ENCODE data around the gene IFNAR2.

The IFNAR2 gene

DNA sequence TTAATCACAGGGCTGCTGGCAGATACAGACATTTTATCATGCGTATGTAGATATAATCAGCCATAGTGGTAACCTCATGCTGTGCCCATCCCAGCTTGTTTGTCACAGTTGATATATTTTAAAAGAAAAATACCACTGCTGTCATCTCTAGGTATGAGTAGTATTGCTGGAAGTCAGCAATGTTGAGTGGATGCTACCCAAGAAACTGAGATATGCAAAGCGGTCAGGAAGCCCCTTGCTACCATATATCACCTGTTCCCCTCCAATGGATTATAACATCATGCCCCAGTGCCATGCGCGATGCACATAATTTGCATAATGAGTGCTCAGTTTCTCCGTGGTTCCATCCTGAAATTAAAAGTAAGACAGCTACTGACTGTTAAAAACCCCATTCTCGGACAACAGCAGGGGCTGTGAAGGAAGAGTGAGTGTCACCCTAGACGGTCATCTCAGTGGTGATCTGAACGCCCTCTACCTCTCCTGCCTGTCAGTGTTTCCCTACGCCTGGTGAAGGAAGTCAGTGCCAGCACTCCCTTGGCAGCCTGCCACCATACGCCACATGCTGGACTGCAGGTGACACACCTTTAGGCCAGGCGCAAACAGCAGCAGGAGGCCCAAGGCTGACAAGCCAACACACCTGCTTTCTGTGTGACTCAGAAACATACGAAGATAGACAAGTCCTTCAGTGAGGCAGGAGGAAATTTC is 39.2 kb downstream of the IFNAR2 start:
- DNase-seq (ENCODE audit: low read depth), result no peak

DNA sequence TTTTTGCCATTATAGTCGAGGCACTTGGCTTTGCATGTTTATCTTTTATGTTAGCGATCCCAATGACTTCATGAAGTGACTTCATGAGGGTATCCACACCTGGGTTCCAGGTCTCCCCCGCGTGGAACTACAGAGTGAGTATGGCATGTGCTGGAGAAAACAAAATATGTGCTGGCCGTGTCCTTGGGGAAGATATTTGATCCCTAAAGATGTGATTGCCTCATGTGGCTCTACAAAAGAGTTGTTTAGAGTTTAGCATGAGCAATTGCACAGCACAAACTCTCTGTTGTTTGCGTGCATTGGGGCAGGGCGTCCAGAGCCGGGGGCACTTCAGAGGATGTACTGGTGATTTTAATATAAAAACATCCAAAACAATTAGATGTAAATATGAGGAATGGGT is 41.2 kb downstream of the IFNAR2 start:
- no peak for DNase-seq (ENCODE audit: low read depth)

DNA sequence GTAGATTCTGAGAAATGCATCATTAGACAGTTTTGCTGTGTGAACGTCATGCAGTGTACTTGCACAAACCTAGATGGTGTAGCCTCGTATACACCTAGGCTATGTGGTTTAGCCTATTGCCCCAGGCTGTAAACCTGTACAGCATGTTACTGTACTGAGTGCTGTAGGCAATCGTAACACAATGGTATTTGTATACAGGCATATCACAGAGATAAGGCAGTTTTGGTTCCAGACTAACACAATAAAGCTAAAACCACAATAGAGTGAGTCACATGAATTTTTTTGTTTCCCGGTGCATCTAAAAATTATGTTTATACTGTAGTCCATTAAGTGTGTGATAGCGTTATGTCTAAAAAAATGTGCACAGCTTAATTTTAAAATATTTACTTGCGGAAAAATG is 43.3 kb downstream of the IFNAR2 start:
- no peak for DNase-seq (ENCODE audit: low read depth)

DNA sequence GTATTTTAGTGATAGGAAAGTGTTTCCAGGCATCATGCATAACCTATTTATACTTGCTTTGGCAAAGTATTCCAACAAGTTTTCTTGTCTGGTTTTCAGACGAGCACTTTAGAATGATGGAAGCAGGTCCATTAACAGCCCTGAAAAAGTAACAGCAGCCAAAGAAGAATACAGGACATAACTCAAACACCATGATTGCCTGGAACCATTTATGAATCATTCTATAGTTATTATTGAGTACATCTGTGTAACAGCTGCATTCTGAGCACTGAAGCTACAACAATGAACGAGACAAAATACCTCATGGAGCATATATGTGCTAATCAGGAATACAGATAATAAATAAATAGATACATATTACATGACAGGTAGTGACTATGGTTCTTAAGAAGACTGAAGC is 49.0 kb downstream of the IFNAR2 start:
- DNase-seq (ENCODE audit: low read depth), result peak; percentile 39

DNA sequence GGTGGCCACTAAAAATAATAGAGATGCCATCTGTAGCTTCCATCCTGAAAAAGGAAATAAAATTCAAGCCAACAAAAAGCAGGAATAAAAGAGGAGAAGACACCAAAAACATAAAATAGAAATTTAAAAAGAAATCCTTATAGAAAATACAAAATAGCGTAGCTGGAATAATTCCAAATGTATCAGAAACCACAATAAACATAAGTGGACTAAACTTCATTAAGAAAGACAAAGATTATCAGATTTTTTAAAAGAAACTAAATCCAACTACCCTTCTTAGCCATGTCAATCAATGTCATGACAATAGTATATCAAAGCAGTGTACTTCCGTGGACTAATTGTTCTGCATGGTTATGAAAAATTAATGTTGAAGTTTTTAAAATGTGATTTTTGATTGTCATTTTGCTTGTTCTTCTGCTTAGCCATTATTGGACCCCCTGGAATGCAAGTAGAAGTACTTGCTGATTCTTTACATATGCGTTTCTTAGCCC is 49.6 kb downstream of the IFNAR2 start:
- no peak for DNase-seq (ENCODE audit: low read depth)

Data from fibroblast of gingiva (primary cell).